Peyer's patch (tissue), 4 donors: Measurements from ENCODE around the gene ACSM2B. TPM values are rescaled to one million over a fixed set of nuclear protein-coding genes. Genes with fewer than 3 reads are reported as not detected.
A peak's percentile ranks its signal among the peaks of the same experiment; 100 is the strongest.
"Not testable (repeated sequence)": the region's sequence is repeated elsewhere in the genome, so short reads cannot be mapped to it uniquely, and the experiment has no call there.

Experiments used
- DNase-seq, 3 donors: peaks; one replicate each; pipeline ENCODE4 v3.0.0-alpha.2; 2017 to 2019
- H3K27ac ChIP-seq, 4 donors: fragments of 200-600 bp; sonication (generic); one replicate each; pipeline ENCODE4 v1.5.1; 2016 to 2019
- H3K27me3 ChIP-seq, 2 donors: fragments of 200-600 bp; sonication (generic); one replicate each; pipeline ENCODE4 v1.5.1; 2019
- H3K36me3 ChIP-seq, 3 donors: fragments of 200-600 bp; sonication (generic); one replicate each; pipeline ENCODE4 v1.5.1; 2016 to 2019
- H3K4me1 ChIP-seq, 4 donors: fragments of 200-600 bp; sonication (generic); one replicate each; pipeline ENCODE4 v1.5.1; 2016 to 2019
- H3K4me3 ChIP-seq, 4 donors: fragments of 200-600 bp; sonication (generic); 1 replicate in 3 of 4; 2 replicates in 1 of 4; pipeline ENCODE4 v1.5.1; 2016 to 2019; ENCODE audit warnings: mild to moderate bottlenecking in 1 of 4
- H3K9me3 ChIP-seq, 4 donors: fragments of 200-600 bp; sonication (generic); one replicate each; pipeline ENCODE4 v1.5.1; 2016 to 2019; ENCODE audit warnings: mild to moderate bottlenecking in 1 of 4
- POLR2A ChIP-seq, 2 donors: fragments of 450-650 bp; IDR thresholded peaks; one replicate each; pipeline ENCODE4 v1.5.1; 2017; ENCODE audit warnings: antibody characterized with exemption in 2 of 2, mild to moderate bottlenecking in 2 of 2, moderate library complexity in 2 of 2
- total RNA-seq, 4 donors: library from RNA; depleted of rRNA; stranded (reverse); fragments of >200 nt; gene quantifications; one replicate each; pipeline ENCODE4 v1.1.0, GENCODE V29; 2016
- TF ChIP-seq, protein P1 (sequence below), 6 experiments: fragments of 450-650 bp in 4 of 6; fragments of 200-600 bp in 2 of 6; sonication (generic) in 1 of 6; IDR thresholded peaks; one replicate each; pipeline ENCODE4 v1.5.1; 2017 to 2019; ENCODE audit warnings: antibody characterized with exemption in 6 of 6, mild to moderate bottlenecking in 3 of 6, moderate library complexity in 1 of 6

ACSM2B gene
- total RNA-seq, 4 donors from 2014 or later: not detected

- no peaks in the 10 kb centered on the region for H3K9me3 ChIP-seq
- H3K27me3 ChIP-seq: no peaks in the 10 kb centered on the region
- H3K36me3 ChIP-seq: no peaks in the 10 kb centered on the region
- no peak for TF ChIP-seq POLR2A (IDR thresholded peaks at IDR 0.05)
- TF ChIP-seq, protein P1, sequence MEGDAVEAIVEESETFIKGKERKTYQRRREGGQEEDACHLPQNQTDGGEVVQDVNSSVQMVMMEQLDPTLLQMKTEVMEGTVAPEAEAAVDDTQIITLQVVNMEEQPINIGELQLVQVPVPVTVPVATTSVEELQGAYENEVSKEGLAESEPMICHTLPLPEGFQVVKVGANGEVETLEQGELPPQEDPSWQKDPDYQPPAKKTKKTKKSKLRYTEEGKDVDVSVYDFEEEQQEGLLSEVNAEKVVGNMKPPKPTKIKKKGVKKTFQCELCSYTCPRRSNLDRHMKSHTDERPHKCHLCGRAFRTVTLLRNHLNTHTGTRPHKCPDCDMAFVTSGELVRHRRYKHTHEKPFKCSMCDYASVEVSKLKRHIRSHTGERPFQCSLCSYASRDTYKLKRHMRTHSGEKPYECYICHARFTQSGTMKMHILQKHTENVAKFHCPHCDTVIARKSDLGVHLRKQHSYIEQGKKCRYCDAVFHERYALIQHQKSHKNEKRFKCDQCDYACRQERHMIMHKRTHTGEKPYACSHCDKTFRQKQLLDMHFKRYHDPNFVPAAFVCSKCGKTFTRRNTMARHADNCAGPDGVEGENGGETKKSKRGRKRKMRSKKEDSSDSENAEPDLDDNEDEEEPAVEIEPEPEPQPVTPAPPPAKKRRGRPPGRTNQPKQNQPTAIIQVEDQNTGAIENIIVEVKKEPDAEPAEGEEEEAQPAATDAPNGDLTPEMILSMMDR (IDR thresholded peaks at IDR 0.05): no peak
- H3K27ac ChIP-seq: peak overlapping the region; percentile 38 to 57 (median 48)
- DNase-seq: no peak
- no peaks in the 10 kb centered on the region for H3K4me1 ChIP-seq
- H3K4me3 ChIP-seq: no peak overlapping the region
These were observed 35.9 kb upstream of the ACSM2B start for GRCh38 chr16:20611975-20612481.

DNA sequence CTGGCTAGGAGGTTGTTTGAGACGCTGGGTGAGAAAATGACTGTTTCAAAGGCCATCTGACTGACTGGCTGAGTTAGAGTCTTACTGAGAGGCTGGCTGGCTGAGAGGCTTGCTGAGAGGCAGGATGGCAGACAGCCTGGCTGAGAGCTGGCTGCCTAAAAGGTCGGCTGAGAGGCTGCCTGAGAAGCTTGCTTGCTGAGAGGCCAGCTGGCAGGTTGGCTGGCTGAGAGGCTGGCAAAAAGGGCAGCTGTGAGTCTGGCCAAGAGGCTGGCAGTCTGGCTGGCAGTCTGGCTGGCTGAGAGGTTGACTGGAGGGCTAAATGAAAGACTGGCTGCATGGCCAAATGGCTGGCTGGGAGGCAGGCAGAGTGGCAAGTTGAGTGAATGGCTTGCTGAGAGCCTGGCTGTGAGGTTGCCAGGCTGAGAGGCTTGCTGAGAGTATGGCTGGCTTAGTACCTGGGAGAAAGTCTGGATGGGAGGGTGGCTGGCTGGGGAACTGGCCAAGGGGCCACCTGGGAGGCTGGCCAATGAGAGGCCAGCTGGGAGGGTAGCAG lies 35.3 kb upstream of the ACSM2B start:
- Histone ChIP-seq H3K9me3 (no peaks in the 10 kb centered on the region), H3K27ac (peak overlapping the region in 3 of 4 donors; percentile 38 to 57 (median 44)), H3K36me3 (no peaks in the 10 kb centered on the region), H3K4me3 (no peak overlapping the region), H3K4me1 (no peaks in the 10 kb centered on the region), H3K27me3 (no peaks in the 10 kb centered on the region)
- DNase-seq: no peak
- TF ChIP-seq POLR2A (IDR thresholded peaks at IDR 0.05): no peak

DNA sequence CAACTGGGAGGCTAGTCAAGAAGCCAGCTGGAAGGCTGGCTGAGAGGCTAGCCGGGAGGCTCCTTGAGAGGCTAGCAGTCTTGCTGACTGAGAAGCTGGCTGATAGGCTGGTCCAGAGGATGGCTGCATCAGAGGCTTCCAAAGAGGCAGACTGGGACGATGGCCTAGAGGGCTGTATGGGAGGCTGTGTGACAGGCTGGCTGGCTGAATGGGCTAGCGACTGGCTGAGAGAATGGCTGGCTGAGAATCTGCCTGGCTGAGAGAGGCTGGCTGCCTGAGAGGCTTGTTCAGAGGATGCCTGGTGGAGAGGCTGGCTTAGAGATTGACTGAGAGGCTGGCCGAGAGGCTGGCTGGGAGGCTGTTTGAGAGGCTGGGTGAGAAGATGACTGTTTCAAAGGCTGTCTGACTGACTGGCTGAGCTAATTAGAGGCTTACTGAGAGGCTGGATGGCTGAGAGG lies 34.8 kb upstream of the ACSM2B start:
- Histone ChIP-seq H3K4me1 (no peaks in the 10 kb centered on the region), H3K27ac (peak overlapping the region in 2 of 4 donors; percentile 44 to 57), H3K4me3 (no peak overlapping the region), H3K9me3 (no peaks in the 10 kb centered on the region), H3K36me3 (no peaks in the 10 kb centered on the region), H3K27me3 (no peaks in the 10 kb centered on the region)
- TF ChIP-seq, protein P1 (IDR thresholded peaks at IDR 0.05): no peak
- TF ChIP-seq POLR2A (IDR thresholded peaks at IDR 0.05): no peak
- no peak for DNase-seq

DNA sequence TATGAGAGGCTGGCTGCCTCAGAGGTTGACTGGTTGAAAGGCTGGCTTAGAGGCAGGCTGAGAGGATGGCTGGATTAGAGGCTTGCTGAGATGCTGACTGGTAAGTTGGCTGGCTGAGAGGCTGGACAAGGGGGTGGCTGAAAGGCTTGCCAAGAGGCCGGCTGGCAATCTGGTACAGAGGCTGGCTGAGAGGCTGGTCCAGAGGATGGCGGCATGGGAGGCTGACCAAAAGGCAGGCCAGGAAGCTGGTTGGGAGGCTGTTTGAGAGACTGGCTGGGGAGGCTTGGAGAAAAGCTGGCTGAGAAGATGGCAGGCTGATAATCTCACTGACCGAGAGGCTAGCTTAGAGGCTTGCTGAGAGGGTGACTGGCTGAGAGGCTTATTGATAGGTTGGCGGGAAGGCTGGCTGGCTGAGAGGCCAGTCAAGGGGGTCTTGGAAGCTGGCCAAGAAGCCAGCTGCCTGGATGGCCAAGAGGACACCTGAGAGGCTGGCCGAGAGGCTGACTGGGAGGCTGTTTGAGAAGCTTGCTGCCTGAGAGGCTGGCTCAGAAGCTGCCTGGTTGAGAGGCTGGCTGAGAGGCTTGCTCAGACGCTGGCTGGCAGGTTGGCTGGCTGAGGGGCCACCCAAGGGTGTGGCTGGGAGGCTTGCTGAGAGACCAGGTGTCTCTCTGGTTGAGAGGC lies 34.2 kb upstream of the ACSM2B start:
- no peaks in the 10 kb centered on the region for H3K9me3 ChIP-seq
- TF ChIP-seq, protein P1 (IDR thresholded peaks at IDR 0.05): no peak
- TF ChIP-seq POLR2A (IDR thresholded peaks at IDR 0.05): no peak
- DNase-seq: no peak
- H3K27me3 ChIP-seq: no peaks in the 10 kb centered on the region
- H3K4me3 ChIP-seq: no peak overlapping the region
- no peaks in the 10 kb centered on the region for H3K4me1 ChIP-seq
- peak overlapping the region in 1 of 4 donors; percentile 57 for H3K27ac ChIP-seq
- no peaks in the 10 kb centered on the region for H3K36me3 ChIP-seq

- not testable (repeated sequence) for H3K9me3 ChIP-seq, H3K27me3 ChIP-seq, H3K36me3 ChIP-seq, H3K4me3 ChIP-seq, DNase-seq, H3K27ac ChIP-seq, H3K4me1 ChIP-seq
- TF ChIP-seq, protein P1 (IDR thresholded peaks at IDR 0.05): peak in 4 of 6 experiments; percentile 10 to 37 (median 24)
These were observed 26.0 kb upstream of the ACSM2B start for GRCh38 chr16:20602205-20602604.

- H3K9me3 ChIP-seq, H3K27me3 ChIP-seq, DNase-seq, H3K4me1 ChIP-seq, H3K4me3 ChIP-seq, H3K36me3 ChIP-seq, H3K27ac ChIP-seq: not testable (repeated sequence)
These were observed 23.3 kb upstream of the ACSM2B start for GRCh38 chr16:20599475-20599874.
